Glomerular endothelial cell (primary cell): ENCODE measurements around the gene LMBR1. TPM values are rescaled to one million over a fixed set of nuclear protein-coding genes. Genes with fewer than 3 reads are reported as not detected.
"Not testable (repeated sequence)": the region's sequence is repeated elsewhere in the genome, so short reads cannot be mapped to it uniquely, and the experiment has no call there.

Experiments used
- DNase-seq: peaks from one replicate; pipeline ENCODE4 v3.0.0-alpha.2; 2011; ENCODE audit warnings: low read depth, low spot score; ENCODE audit errors: extremely low read depth
- total RNA-seq: library from RNA; depleted of rRNA; stranded (reverse); fragments of >200 nt; gene quantifications from 2 replicates; pipeline ENCODE4 v1.2.3, GENCODE V29; 2015

The LMBR1 gene
- total RNA-seq: 98.6 and 170 TPM in 2 replicates

GRCh38 chr7:156892821-156893706, at the start of gene LMBR1:
Gene LMBR1 (minus strand): TSS chr7:156893183. CDS start chr7:156892993, 190 bp downstream.
- peak; percentile 52 for DNase-seq

GRCh38 chr7:156942708-156943090, 49.7 kb upstream of the LMBR1 start:
- no peak for DNase-seq

- DNase-seq: no peak
These were observed 48.6 kb upstream of the LMBR1 start for GRCh38 chr7:156941393-156942182.

- DNase-seq: no peak
These were observed 47.6 kb upstream of the LMBR1 start for GRCh38 chr7:156940421-156941122.

GRCh38 chr7:156936766-156937165, 43.8 kb upstream of the LMBR1 start:
- not testable (repeated sequence) for DNase-seq

- no peak for DNase-seq
These were observed 42.3 kb upstream of the LMBR1 start for GRCh38 chr7:156935250-156935649.

- DNase-seq: peak; percentile 91
These were observed 39.0 kb upstream of the LMBR1 start for GRCh38 chr7:156932006-156932405.

- DNase-seq: no peak
These were observed 37.0 kb upstream of the LMBR1 start for GRCh38 chr7:156929789-156930539.

GRCh38 chr7:156928406-156928747, 35.4 kb upstream of the LMBR1 start:
- DNase-seq: no peak

GRCh38 chr7:156927571-156928405, 34.8 kb upstream of the LMBR1 start:
- DNase-seq: peak; percentile 75

- DNase-seq: not testable (repeated sequence)
These were observed 32.8 kb upstream of the LMBR1 start for GRCh38 chr7:156925821-156926220.

- not testable (repeated sequence) for DNase-seq
These were observed 29.3 kb upstream of the LMBR1 start for GRCh38 chr7:156922304-156922703.

- not testable (repeated sequence) for DNase-seq
These were observed 27.7 kb upstream of the LMBR1 start for GRCh38 chr7:156920487-156921373.

- no peak for DNase-seq
These were observed 27.1 kb upstream of the LMBR1 start for GRCh38 chr7:156920076-156920475.

GRCh38 chr7:156919132-156919713, 26.2 kb upstream of the LMBR1 start:
- DNase-seq: no peak

- no peak for DNase-seq
These were observed 25.7 kb upstream of the LMBR1 start for GRCh38 chr7:156918635-156919034.

- not testable (repeated sequence) for DNase-seq
These were observed 16.7 kb upstream of the LMBR1 start for GRCh38 chr7:156909574-156910252.

- DNase-seq: no peak
These were observed 14.7 kb upstream of the LMBR1 start for GRCh38 chr7:156907656-156908055.
